BJ (cell line): ENCODE data around the gene GIMAP1. TPM values are rescaled to one million over a fixed set of nuclear protein-coding genes. Genes with fewer than 3 reads are reported as not detected.

Experiments used
- CTCF ChIA-PET: fragments of 350-600 bp; formaldehyde crosslinking; extraction: SDS; loops from one replicate; lab custom pipeline; 2021; ENCODE audit warnings: antibody characterized with exemption, inconsistent platforms; lab: Yijun Ruan, JAX
- POLR2A ChIA-PET: fragments of 300-600 bp; sonication (Branson Sonifier 250); formaldehyde crosslinking; extraction: SDS; loops from one replicate; lab custom pipeline; 2021; ENCODE audit warnings: antibody characterized with exemption; lab: Charles Lee
- DNase-seq: peaks from one replicate; pipeline ENCODE4 v3.0.0-alpha.2; 2011; ENCODE audit warnings: low read depth
- H3K27me3 ChIP-seq: 2 replicates; pipeline ENCODE4 v1.6.0; 2011; ENCODE audit warnings: low read length; ENCODE audit not compliant: control insufficient read depth, insufficient read depth
- H3K36me3 ChIP-seq: 2 replicates; pipeline ENCODE4 v1.5.1; 2011; ENCODE audit warnings: low read length; ENCODE audit not compliant: control insufficient read depth, insufficient read depth
- H3K4me3 ChIP-seq: 2 replicates; pipeline ENCODE4 v1.5.1; 2011; ENCODE audit warnings: low read depth, mild to moderate bottlenecking, control low read depth, low read length
- CTCF ChIP-seq: IDR thresholded peaks from 2 replicates; pipeline ENCODE4 v1.5.1; 2011; ENCODE audit warnings: low read depth, mild to moderate bottlenecking, control low read depth, inconsistent platforms, low read length, moderate library complexity; ENCODE audit not compliant: insufficient read depth
- polyA plus RNA-seq: library from polyadenylated mRNA; depleted of rRNA; stranded (reverse); fragments of >200 nt; gene quantifications from 2 replicates; pipeline ENCODE4 v1.2.3, GENCODE V29; 2011

The GIMAP1 gene
- polyA plus RNA-seq, 1 experiment: not detected

DNA sequence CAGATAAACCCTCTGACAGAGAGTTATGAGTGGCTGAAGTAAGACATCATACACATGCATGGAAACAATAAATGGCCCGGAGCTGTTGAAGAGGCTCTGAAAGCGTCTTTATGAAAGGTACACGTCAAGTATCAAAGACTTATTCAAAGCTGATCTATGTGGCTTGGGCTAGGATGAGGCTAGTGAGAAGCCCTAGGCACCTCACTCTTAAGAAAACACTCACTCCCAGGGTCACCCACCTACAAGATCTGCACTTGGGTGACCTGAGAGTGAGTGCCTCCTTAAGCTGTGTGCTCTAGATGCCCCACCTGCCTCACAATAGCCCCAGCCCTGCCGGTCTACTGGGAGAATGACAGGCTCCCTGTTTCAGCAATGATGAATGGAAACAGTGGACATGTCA, 1.1 kb upstream of the GIMAP1 start:
- no peak for TF ChIP-seq CTCF
- CTCF ChIA-PET: no interaction called here
- no peaks in the 10 kb centered on the region for H3K36me3 ChIP-seq
- no peak for DNase-seq
- POLR2A ChIA-PET: no interaction called here
- no peaks in the 10 kb centered on the region for H3K27me3 ChIP-seq
- H3K4me3 ChIP-seq: no peak overlapping the region

DNA sequence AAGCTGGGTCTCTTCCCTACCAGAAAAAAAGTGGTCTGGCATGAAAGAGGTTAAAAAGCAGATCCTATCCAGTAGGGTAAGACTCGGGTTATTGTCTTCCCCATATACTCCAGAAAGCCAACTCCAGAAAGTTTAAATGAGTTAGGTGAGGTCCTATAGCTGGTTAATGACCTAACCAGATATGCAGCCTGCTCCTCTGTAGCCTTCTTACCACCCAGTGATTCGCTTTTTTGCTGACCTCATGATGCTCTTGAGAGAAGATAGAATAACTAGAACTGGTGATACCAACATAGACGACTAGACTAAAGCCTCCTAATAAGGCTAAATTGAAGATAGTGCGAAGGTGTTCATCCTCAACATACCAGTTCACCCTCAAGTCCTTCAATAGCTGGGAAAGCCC, 675 bp upstream of the GIMAP1 start:
- CTCF ChIA-PET: no interaction called here
- no peak for DNase-seq
- no peak for TF ChIP-seq CTCF
- Histone ChIP-seq H3K27me3 (no peaks in the 10 kb centered on the region), H3K36me3 (no peaks in the 10 kb centered on the region), H3K4me3 (no peak overlapping the region)
- POLR2A ChIA-PET: no interaction called here

- TF ChIP-seq CTCF: no peak
- ChIA-PET CTCF (no interaction called here), POLR2A (no interaction called here)
- H3K36me3 ChIP-seq: no peaks in the 10 kb centered on the region
- H3K4me3 ChIP-seq: no peak overlapping the region
- DNase-seq: no peak
- no peaks in the 10 kb centered on the region for H3K27me3 ChIP-seq
These were observed 526 bp downstream of the GIMAP1 start for GRCh38 chr7:150716939-150717338.

DNA sequence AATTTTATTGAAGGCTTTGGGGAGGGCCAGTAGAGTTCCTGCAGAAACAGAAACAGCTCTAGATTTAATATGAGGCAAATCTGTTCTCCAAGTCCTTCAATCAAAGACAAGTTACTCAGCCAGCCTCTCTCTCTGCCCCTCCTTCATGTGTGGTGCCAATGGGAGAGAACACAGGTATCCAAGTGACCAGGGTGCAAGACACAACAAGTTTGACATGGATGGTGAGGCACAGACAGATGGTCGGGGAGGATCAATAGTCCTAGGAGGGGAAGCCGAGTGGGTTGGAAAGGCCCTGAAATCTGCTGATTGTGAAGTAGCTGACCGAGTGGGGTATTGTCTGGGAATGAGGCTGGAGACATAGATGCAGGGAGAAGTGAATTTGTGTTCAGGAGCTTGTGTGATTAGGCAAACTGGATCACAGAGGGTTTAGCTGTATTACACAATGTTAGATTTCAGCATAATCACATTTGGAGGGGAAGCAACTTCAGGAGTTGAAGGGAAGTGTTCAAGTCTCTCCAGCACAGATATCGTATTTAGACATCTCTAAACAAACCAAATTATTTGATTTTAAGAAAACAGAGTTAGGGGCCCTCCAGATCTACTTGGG, 1.5 kb downstream of the GIMAP1 start:
- no peak overlapping the region for H3K4me3 ChIP-seq
- POLR2A ChIA-PET: no interaction called here
- CTCF ChIA-PET: no interaction called here
- no peaks in the 10 kb centered on the region for H3K36me3 ChIP-seq
- H3K27me3 ChIP-seq: no peaks in the 10 kb centered on the region
- DNase-seq: no peak
- no peak for TF ChIP-seq CTCF

DNA sequence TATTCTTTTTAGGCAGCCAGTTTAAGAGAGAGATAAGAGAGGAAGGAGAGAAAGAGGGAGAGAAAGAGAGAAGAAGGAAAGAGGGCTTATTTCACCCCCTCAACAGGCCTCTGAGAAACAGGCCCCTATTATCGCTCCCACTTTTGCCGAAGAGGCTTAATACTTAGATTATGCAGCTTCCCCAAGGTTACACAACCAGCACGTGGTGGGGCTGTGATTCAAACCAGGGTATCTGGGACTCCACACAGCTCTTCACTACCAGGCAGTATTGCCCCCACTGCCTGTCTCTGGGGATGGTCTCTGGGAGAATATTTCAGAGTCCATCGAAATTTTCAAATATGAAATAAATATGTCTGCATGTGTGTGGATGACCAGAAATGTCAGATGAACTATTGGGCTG, 3.0 kb downstream of the GIMAP1 start:
- Histone ChIP-seq H3K4me3 (no peak overlapping the region), H3K27me3 (no peaks in the 10 kb centered on the region), H3K36me3 (no peaks in the 10 kb centered on the region)
- CTCF ChIA-PET: no interaction called here
- no peak for DNase-seq
- TF ChIP-seq CTCF: no peak
- POLR2A ChIA-PET: no interaction called here
